HepG2 (cell line): ENCODE data around the gene CDYL2. TPM values are rescaled to one million over a fixed set of nuclear protein-coding genes. Genes with fewer than 3 reads are reported as not detected.
A peak's percentile ranks its signal among the peaks of the same experiment; 100 is the strongest.

Source experiments
- ATAC-seq: fragments of 200-7000 bp; cut with Tn5 transposase; 3 replicates; pipeline ENCODE4 v1.9.1; 2020; ENCODE audit warnings: mild to moderate bottlenecking, moderate library complexity
- BruUV-seq: library from RNA; stranded (reverse); fragments of 400-500 nt; replicated peaks from 2 replicates; lab custom pipeline; 2021; lab: Mats Ljungman, UMichigan
- CTCF ChIA-PET: fragments of 300-600 bp; formaldehyde crosslinking; extraction: SDS; loops from one replicate; lab custom pipeline; 2021; ENCODE audit warnings: low total read pairs, inconsistent platforms, low intra/inter-chr PET ratio; lab: Yijun Ruan, JAX
- POLR2A ChIA-PET: fragments of 350-600 bp; sonication (Branson Sonifier 250); formaldehyde crosslinking; loops from one replicate; lab custom pipeline; 2020; ENCODE audit warnings: antibody characterized with exemption, inconsistent platforms; lab: Yijun Ruan, JAX
- DNase-seq: peaks from one replicate; pipeline ENCODE4 v3.0.0-alpha.2; 2015; ENCODE audit warnings: low spot score
- FAIRE-seq: peaks from 3 replicates; lab custom pipeline; 2011; peaks lifted over from hg19 to GRCh38; lab: Jason Lieb, UNC
- H2AFZ ChIP-seq: one replicate; pipeline ENCODE4 v1.6.1; 2011; ENCODE audit warnings: low read length, inconsistent platforms
- H3K27ac ChIP-seq: fragments of 300-600 bp; 3 replicates; pipeline ENCODE4 v1.8.0; 2011; ENCODE audit warnings: mixed run types, mild to moderate bottlenecking, mixed read lengths, low read length, inconsistent platforms; ENCODE audit not compliant: insufficient read depth; ENCODE audit errors: extremely low read length
- H3K27me3 ChIP-seq, 2 experiments: fragments of 200-600 bp in 1 of 2; 2 replicates in 1 of 2; 3 replicates in 1 of 2; pipeline versions ENCODE4 v1.6.0 to v1.8.0; 2011; ENCODE audit warnings: low read length in 2 of 2, mild to moderate bottlenecking in 2 of 2, moderate library complexity in 2 of 2, inconsistent platforms in 1 of 2; ENCODE audit not compliant: insufficient read depth in 2 of 2, control insufficient read depth in 1 of 2
- H3K36me3 ChIP-seq, 2 experiments: fragments of 200-600 bp in 1 of 2; replicated peaks in 1 of 2; 2 replicates in 1 of 2; 3 replicates in 1 of 2; pipeline versions ENCODE4 v1.5.1 to v1.8.0; 2011; ENCODE audit warnings: low read length in 2 of 2, inconsistent platforms in 1 of 2; ENCODE audit not compliant: insufficient read depth in 2 of 2, control insufficient read depth in 1 of 2
- H3K4me1 ChIP-seq: 2 replicates; pipeline ENCODE4 v1.5.1; 2012; ENCODE audit warnings: low read length, inconsistent platforms; ENCODE audit not compliant: insufficient read depth
- H3K4me2 ChIP-seq: 2 replicates; pipeline ENCODE4 v1.6.0; 2011; ENCODE audit warnings: low read depth, low read length, inconsistent platforms
- H3K4me3 ChIP-seq, 3 experiments: fragments of 200-600 bp in 1 of 3; sonication (generic), shearing (Covaris generic) in 1 of 3; replicated peaks in 1 of 3; 2 replicates each; pipeline ENCODE4 v1.5.1; 2011 to 2016; ENCODE audit warnings: low read length in 3 of 3, inconsistent platforms in 2 of 3, low read depth in 2 of 3, mild to moderate bottlenecking in 2 of 3, control low read depth in 1 of 3, mixed read lengths in 1 of 3; ENCODE audit not compliant: insufficient read depth in 1 of 3
- H3K79me2 ChIP-seq: one replicate; pipeline ENCODE4 v1.6.1; 2011; ENCODE audit warnings: low read length, inconsistent platforms; ENCODE audit not compliant: insufficient read depth
- H3K9ac ChIP-seq: 2 replicates; pipeline ENCODE4 v1.6.0; 2011; ENCODE audit warnings: mild to moderate bottlenecking, low read depth, low read length, inconsistent platforms; ENCODE audit not compliant: insufficient read depth
- H3K9me3 ChIP-seq: 2 replicates; pipeline ENCODE4 v1.5.1; 2012; ENCODE audit warnings: mild to moderate bottlenecking, low read length
- H4K20me1 ChIP-seq: 2 replicates; pipeline ENCODE4 v1.6.0; 2011; ENCODE audit warnings: inconsistent platforms, mild to moderate bottlenecking, low read length, moderate library complexity; ENCODE audit not compliant: insufficient read depth
- BRCA1 ChIP-seq: sonication (generic); formaldehyde crosslinking; IDR thresholded peaks from 2 replicates; pipeline ENCODE4 v1.4.0; 2020; ENCODE audit warnings: missing genetic modification reagents
- PHF8 ChIP-seq: sonication (generic); formaldehyde crosslinking; IDR thresholded peaks from 2 replicates; pipeline ENCODE4 v1.5.0; 2020; ENCODE audit warnings: missing genetic modification reagents
- PLRG1 ChIP-seq: fragments of 450-650 bp; conservative IDR thresholded peaks from 2 replicates; pipeline ENCODE4 v1.6.1; 2016
- ZKSCAN5 ChIP-seq: sonication (generic); formaldehyde crosslinking; IDR thresholded peaks from 2 replicates; pipeline ENCODE4 v1.5.1; 2020; ENCODE audit warnings: mild to moderate bottlenecking, missing genetic modification reagents
- ZNF687 ChIP-seq: sonication (generic); formaldehyde crosslinking; IDR thresholded peaks from 2 replicates; pipeline ENCODE4 v1.5.1; 2020; ENCODE audit warnings: mild to moderate bottlenecking, missing genetic modification reagents, moderate library complexity
- WGBS: methylation state at CpG from one replicate; pipeline ENCODE4 v1.1.6; 2017; ENCODE audit warnings: low lambda C conversion rate; 5-methylcytosine and 5-hydroxymethylcytosine counted together
- in situ Hi-C: cut with HindIII; loops from 2 replicates; pipeline ENCODE4 v1.10.0; 2017; ENCODE audit warnings: low pct_unique_long_range_greater_than_20kb; ENCODE audit not compliant: extremely low pct_ligation_motif_present
- intact Hi-C: fragments of 100-400 bp; cut with micrococcal nuclease; formaldehyde crosslinking; loops from one replicate; pipeline ENCODE4 v1.10.0; 2022; ENCODE audit not compliant: unreplicated experiment
- polyA plus RNA-seq, 8 experiments: library from polyadenylated mRNA; depleted of rRNA in 3 of 8; stranded (reverse) in 7 of 8; unstranded in 1 of 8; fragments of >200 nt; fragmentation: Illumina TruSeq in 4 of 8; extraction: Trizol in 4 of 8; gene quantifications; 2 replicates each; pipeline versions ENCODE4 v1.2.1 to v1.2.3, GENCODE V29; 2011 to 2016; ENCODE audit warnings: low read depth in 4 of 8, missing spikeins in 1 of 8, mixed read lengths in 1 of 8; ENCODE audit not compliant: insufficient read depth in 1 of 8
- total RNA-seq, 5 experiments: library from RNA; depleted of rRNA; stranded (reverse); fragments of >200 nt; fragmentation: Illumina TruSeq; extraction: Trizol; gene quantifications; 2 replicates each; pipeline ENCODE4 v1.2.3, GENCODE V29; 2016; ENCODE audit warnings: low read depth in 1 of 5
- TF ChIP-seq, protein P1 (sequence below): sonication (generic); formaldehyde crosslinking; IDR thresholded peaks from 2 replicates; pipeline ENCODE4 v1.4.0; 2020; ENCODE audit warnings: missing genetic modification reagents; ENCODE audit errors: not compliant biosample characterization
- TF ChIP-seq, protein P2 (sequence below): sonication (generic); formaldehyde crosslinking; IDR thresholded peaks from 2 replicates; pipeline ENCODE4 v1.5.0; 2020; ENCODE audit warnings: missing genetic modification reagents
- TF ChIP-seq, protein P3 (sequence below): fragments of 450-650 bp; IDR thresholded peaks from 2 replicates; pipeline ENCODE4 v1.6.1; 2016

Gene CDYL2
- total and polyA plus RNA-seq, 2 of the 13 experiments (the other 11 are each of a cell fraction or from before 2014, with no cell fraction given): 0.07 to 0.35 TPM

DNA sequence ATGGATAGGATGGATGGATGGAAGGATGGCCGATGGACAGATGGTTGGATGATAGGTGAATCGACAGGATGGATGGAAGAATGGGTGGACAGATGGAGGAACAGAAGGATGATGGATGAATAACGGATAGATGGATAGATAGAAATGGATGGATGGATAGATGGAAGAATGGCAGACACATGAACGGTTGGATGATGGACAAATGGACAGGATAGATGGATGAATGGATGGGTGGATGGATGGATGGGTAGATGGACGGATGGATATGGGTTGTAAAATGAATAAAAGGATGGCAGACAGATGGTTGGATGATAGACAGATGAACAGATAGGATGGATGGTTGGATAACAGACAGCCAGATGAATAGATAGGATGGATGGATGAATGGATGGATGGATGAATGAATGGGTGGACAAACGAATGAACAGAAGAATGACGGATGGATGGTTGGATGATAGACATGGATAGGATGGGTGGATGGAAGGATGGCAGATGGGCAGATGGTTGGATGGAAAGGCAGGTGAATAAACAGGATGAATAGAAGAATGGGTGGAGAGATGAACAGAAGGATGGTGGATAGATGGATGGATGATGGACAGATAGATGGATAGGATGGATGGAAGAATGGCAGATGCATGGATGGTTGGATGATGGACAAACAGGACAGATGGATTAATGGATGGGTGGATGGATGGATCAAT lies 207.7 kb downstream of the CDYL2 start:
- H3K79me2 ChIP-seq: no peaks in the 10 kb centered on the region
- no TSS peak for BruUV-seq
- H3K4me2 ChIP-seq: no peak overlapping the region
- ChIA-PET POLR2A (no interaction called here), CTCF (no interaction called here)
- ATAC-seq (no peak), FAIRE-seq (no peak), DNase-seq (no peak)
- in situ Hi-C loops: no loop called here
- H3K36me3 ChIP-seq: no peaks in the 10 kb centered on the region
- H3K9ac ChIP-seq: no peak overlapping the region
- H2AFZ ChIP-seq: no peak overlapping the region
- H3K4me1 ChIP-seq: no peaks in the 10 kb centered on the region
- no peak overlapping the region for H3K4me3 ChIP-seq
- no peaks in the 10 kb centered on the region for H4K20me1 ChIP-seq
- H3K27ac ChIP-seq: no peak overlapping the region
- no peaks in the 10 kb centered on the region; a peak in 1 of 5 replicates for H3K27me3 ChIP-seq
- intact Hi-C loops: no loop called here
- 7% methylated on average over 7 of the region's 7 CpGs for WGBS
- H3K9me3 ChIP-seq: peaks cover 8% of the 10 kb centered on the region; the same call in 1 of the 2 replicates
- TF ChIP-seq, protein P1, sequence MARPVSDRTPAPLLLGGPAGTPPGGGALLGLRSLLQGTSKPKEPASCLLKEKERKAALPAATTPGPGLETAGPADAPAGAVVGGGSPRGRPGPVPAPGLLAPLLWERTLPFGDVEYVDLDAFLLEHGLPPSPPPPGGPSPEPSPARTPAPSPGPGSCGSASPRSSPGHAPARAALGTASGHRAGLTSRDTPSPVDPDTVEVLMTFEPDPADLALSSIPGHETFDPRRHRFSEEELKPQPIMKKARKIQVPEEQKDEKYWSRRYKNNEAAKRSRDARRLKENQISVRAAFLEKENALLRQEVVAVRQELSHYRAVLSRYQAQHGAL (CRISPR knock-in tag): no peak
- TF ChIP-seq PLRG1 (peak; percentile 88; the same call in 1 of the 2 replicates), ZNF687 (CRISPR knock-in tag) (no peak), BRCA1 (CRISPR knock-in tag) (no peak), PHF8 (CRISPR knock-in tag) (no peak), ZKSCAN5 (no peak)
- TF ChIP-seq, protein P2, sequence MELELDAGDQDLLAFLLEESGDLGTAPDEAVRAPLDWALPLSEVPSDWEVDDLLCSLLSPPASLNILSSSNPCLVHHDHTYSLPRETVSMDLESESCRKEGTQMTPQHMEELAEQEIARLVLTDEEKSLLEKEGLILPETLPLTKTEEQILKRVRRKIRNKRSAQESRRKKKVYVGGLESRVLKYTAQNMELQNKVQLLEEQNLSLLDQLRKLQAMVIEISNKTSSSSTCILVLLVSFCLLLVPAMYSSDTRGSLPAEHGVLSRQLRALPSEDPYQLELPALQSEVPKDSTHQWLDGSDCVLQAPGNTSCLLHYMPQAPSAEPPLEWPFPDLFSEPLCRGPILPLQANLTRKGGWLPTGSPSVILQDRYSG: no peak
- TF ChIP-seq, protein P3, sequence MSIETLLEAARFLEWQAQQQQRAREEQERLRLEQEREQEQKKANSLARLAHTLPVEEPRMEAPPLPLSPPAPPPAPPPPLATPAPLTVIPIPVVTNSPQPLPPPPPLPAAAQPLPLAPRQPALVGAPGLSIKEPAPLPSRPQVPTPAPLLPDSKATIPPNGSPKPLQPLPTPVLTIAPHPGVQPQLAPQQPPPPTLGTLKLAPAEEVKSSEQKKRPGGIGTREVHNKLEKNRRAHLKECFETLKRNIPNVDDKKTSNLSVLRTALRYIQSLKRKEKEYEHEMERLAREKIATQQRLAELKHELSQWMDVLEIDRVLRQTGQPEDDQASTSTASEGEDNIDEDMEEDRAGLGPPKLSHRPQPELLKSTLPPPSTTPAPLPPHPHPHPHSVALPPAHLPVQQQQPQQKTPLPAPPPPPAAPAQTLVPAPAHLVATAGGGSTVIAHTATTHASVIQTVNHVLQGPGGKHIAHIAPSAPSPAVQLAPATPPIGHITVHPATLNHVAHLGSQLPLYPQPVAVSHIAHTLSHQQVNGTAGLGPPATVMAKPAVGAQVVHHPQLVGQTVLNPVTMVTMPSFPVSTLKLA: 0 out of 2 replicates have a peak, but pooled peaks have one; percentile 10
